Liver (tissue), 9 donors: Measurements from ENCODE around the gene PHLDB3. TPM values are rescaled to one million over a fixed set of nuclear protein-coding genes. Genes with fewer than 3 reads are reported as not detected.

Source experiments
- DNase-seq: peaks from one replicate; pipeline ENCODE4 v3.0.0-alpha.2; 2017; ENCODE audit warnings: low spot score
- H3K27ac ChIP-seq, 2 donors: one replicate each; pipeline ENCODE4 v1.7.0; 2013; ENCODE audit warnings: inconsistent platforms in 2 of 2, low read length in 2 of 2, control low read depth in 1 of 2, low read depth in 1 of 2, mild to moderate bottlenecking in 1 of 2
- H3K27me3 ChIP-seq, 4 donors: one replicate each; pipeline versions ENCODE4 v1.6.1 to v1.7.0; 2013; ENCODE audit warnings: low read length in 3 of 4, inconsistent platforms in 1 of 4, mild to moderate bottlenecking in 1 of 4, moderate library complexity in 1 of 4; ENCODE audit not compliant: control insufficient read depth in 4 of 4, insufficient read depth in 4 of 4
- H3K36me3 ChIP-seq, 4 donors: one replicate each; pipeline versions ENCODE4 v1.6.1 to v1.7.0; 2013; ENCODE audit warnings: low read length in 3 of 4, mild to moderate bottlenecking in 3 of 4, low read depth in 1 of 4, moderate library complexity in 1 of 4; ENCODE audit not compliant: control insufficient read depth in 4 of 4, insufficient read depth in 3 of 4
- H3K4me1 ChIP-seq, 4 donors: one replicate each; pipeline versions ENCODE4 v1.6.1 to v1.7.0; 2013; ENCODE audit warnings: low read length in 3 of 4, mild to moderate bottlenecking in 3 of 4, moderate library complexity in 1 of 4; ENCODE audit not compliant: control insufficient read depth in 4 of 4, insufficient read depth in 4 of 4
- H3K4me3 ChIP-seq, 3 donors: one replicate each; pipeline versions ENCODE4 v1.6.1 to v1.7.0; 2013; ENCODE audit warnings: low read length in 3 of 3, control low read depth in 1 of 3, low read depth in 1 of 3, mild to moderate bottlenecking in 1 of 3
- H3K9ac ChIP-seq, 2 donors: one replicate each; pipeline ENCODE4 v1.7.0; 2013; ENCODE audit warnings: low read length in 2 of 2, mild to moderate bottlenecking in 2 of 2, moderate library complexity in 2 of 2, control low read depth in 1 of 2, low read depth in 1 of 2
- H3K9me3 ChIP-seq, 4 donors: one replicate each; pipeline versions ENCODE4 v1.6.1 to v1.7.0; 2013; ENCODE audit warnings: low read length in 3 of 4; ENCODE audit not compliant: control insufficient read depth in 4 of 4
- EGR1 ChIP-seq, 2 donors: IDR thresholded peaks; 2 replicates each; pipeline ENCODE4 v1.6.1; 2016 to 2018; ENCODE audit warnings: antibody characterized with exemption in 2 of 2, low read depth in 2 of 2
- FOXA1 ChIP-seq: IDR thresholded peaks from 2 replicates; pipeline ENCODE4 v1.6.1; 2016; ENCODE audit warnings: antibody characterized with exemption
- FOXA2 ChIP-seq: IDR thresholded peaks from 2 replicates; pipeline ENCODE4 v1.6.1; 2016; ENCODE audit warnings: antibody characterized with exemption
- GABPA ChIP-seq, 2 donors: IDR thresholded peaks in 1 of 2; conservative IDR thresholded peaks in 1 of 2; 2 replicates each; pipeline ENCODE4 v1.6.1; 2016; ENCODE audit warnings: antibody characterized with exemption in 2 of 2, mild to moderate bottlenecking in 1 of 2, moderate library complexity in 1 of 2
- HNF4A ChIP-seq, 2 donors: conservative IDR thresholded peaks; 2 replicates each; pipeline ENCODE4 v1.6.1; 2016; ENCODE audit warnings: antibody characterized with exemption in 2 of 2, mild to moderate bottlenecking in 2 of 2
- HNF4G ChIP-seq: IDR thresholded peaks from 2 replicates; pipeline ENCODE4 v1.6.1; 2016; ENCODE audit warnings: antibody characterized with exemption
- JUND ChIP-seq, 2 donors: IDR thresholded peaks; 2 replicates each; pipeline ENCODE4 v1.6.1; 2016; ENCODE audit warnings: antibody characterized with exemption in 2 of 2
- NR2F2 ChIP-seq: IDR thresholded peaks from 2 replicates; pipeline ENCODE4 v1.6.1; 2016; ENCODE audit warnings: antibody characterized with exemption
- RAD21 ChIP-seq, 2 donors: IDR thresholded peaks; 2 replicates each; pipeline ENCODE4 v1.6.1; 2016; ENCODE audit warnings: antibody characterized with exemption in 2 of 2, mild to moderate bottlenecking in 2 of 2
- REST ChIP-seq: IDR thresholded peaks from 2 replicates; pipeline ENCODE4 v1.6.1; 2016; ENCODE audit warnings: antibody characterized with exemption, mild to moderate bottlenecking
- RXRA ChIP-seq, 2 donors: IDR thresholded peaks; 2 replicates each; pipeline ENCODE4 v1.6.1; 2017 to 2018; ENCODE audit warnings: antibody characterized with exemption in 2 of 2, mild to moderate bottlenecking in 1 of 2
- SP1 ChIP-seq: IDR thresholded peaks from 2 replicates; pipeline ENCODE4 v1.6.1; 2018; ENCODE audit warnings: antibody characterized with exemption, mild to moderate bottlenecking
- TAF1 ChIP-seq: conservative IDR thresholded peaks from 2 replicates; pipeline ENCODE4 v1.6.1; 2016; ENCODE audit warnings: antibody characterized with exemption, mild to moderate bottlenecking
- YY1 ChIP-seq: IDR thresholded peaks from 2 replicates; pipeline ENCODE4 v1.6.1; 2016; ENCODE audit warnings: antibody characterized with exemption, mild to moderate bottlenecking
- ZBTB33 ChIP-seq: IDR thresholded peaks from 2 replicates; pipeline ENCODE4 v1.6.1; 2016; ENCODE audit warnings: antibody characterized with exemption
- WGBS: extraction: QIAGEN DNeasy Blood & Tissue Kit; methylation state at CpG from one replicate; pipeline ENCODE4 v1.1.7; 2013; 5-methylcytosine and 5-hydroxymethylcytosine counted together
- polyA plus RNA-seq, 2 donors: library from polyadenylated mRNA; stranded (reverse) in 1 of 2; unstranded in 1 of 2; fragments of 200-250 nt in 1 of 2; fragments of >200 nt in 1 of 2; fragmentation: Nextera tagmentation in 1 of 2; extraction: Ambion mirVana in 1 of 2; gene quantifications; one replicate each; pipeline versions ENCODE4 v1.2.1 to v1.2.3, GENCODE V29; 2013 to 2015
- total RNA-seq, 2 donors: library from RNA; depleted of rRNA; stranded (reverse); fragments of >200 nt; gene quantifications; one replicate each; pipeline ENCODE4 v1.2.3, GENCODE V29; 2014
- donor health status: healthy.
- donor health status: healthy.
- donor health status: healthy.
- donor health status: healthy.
- donor health status: healthy.

Gene PHLDB3
- total and polyA plus RNA-seq, 4 donors, result 10.6 to 18.2 (median 11.7) TPM

GRCh38 chr19:43480574-43480973, 24.0 kb downstream of the PHLDB3 start:
- Histone ChIP-seq H3K36me3 (peaks cover 0 to 21% (median 8%) of the 10 kb centered on the region in 4 donors), H3K27me3 (no peaks in the 10 kb centered on the region), H3K9me3 (no peaks in the 10 kb centered on the region), H3K27ac (no peak overlapping the region), H3K9ac (no peak overlapping the region), H3K4me3 (no peak overlapping the region), H3K4me1 (no peaks in the 10 kb centered on the region)
- TF ChIP-seq FOXA2 (no peak), YY1 (no peak), FOXA1 (no peak), SP1 (no peak), ZBTB33 (no peak), GABPA (IDR thresholded peaks at IDR 0.05 in 1 of 2, conservative IDR thresholded peaks at IDR 0.05 in 1 of 2) (no peak), TAF1 (no peak), REST (no peak), HNF4G (no peak), JUND (IDR thresholded peaks at IDR 0.05) (no peak), RXRA (IDR thresholded peaks at IDR 0.05) (no peak), EGR1 (IDR thresholded peaks at IDR 0.05; ENCODE audit: low read depth in 2 of 2) (no peak), NR2F2 (no peak), RAD21 (IDR thresholded peaks at IDR 0.05) (no peak), HNF4A (conservative IDR thresholded peaks at IDR 0.05) (no peak)
- DNase-seq, result no peak
- 97% methylated on average over 3 of the region's 3 CpGs for WGBS

- 95% methylated on average over 4 of the region's 4 CpGs for WGBS
- H3K36me3 ChIP-seq, result peaks cover 0 to 21% (median 8%) of the 10 kb centered on the region in 4 donors
Measured at GRCh38 chr19:43479961-43480561, 24.5 kb downstream of the PHLDB3 start.

More at GRCh38 chr19:43479961-43480561, 24.5 kb downstream of the PHLDB3 start:
- no peaks in the 10 kb centered on the region for H3K9me3 ChIP-seq
- no peak overlapping the region for H3K4me3 ChIP-seq
- H3K27ac ChIP-seq, result no peak overlapping the region
- no peak for DNase-seq
- H3K4me1 ChIP-seq, result peaks cover 0 to under 1% (median 0%) of the 10 kb centered on the region in 4 donors
- no peak for TF ChIP-seq YY1
- no peak for TF ChIP-seq RXRA (IDR thresholded peaks at IDR 0.05)
- no peak for TF ChIP-seq NR2F2
- TF ChIP-seq ZBTB33, result no peak
- no peak for TF ChIP-seq EGR1 (IDR thresholded peaks at IDR 0.05; ENCODE audit: low read depth in 2 of 2)
- no peak overlapping the region for H3K9ac ChIP-seq
- H3K27me3 ChIP-seq, result no peaks in the 10 kb centered on the region
